HCT116 (cell line): ENCODE data around the gene ULBP1.
"Not testable (repeated sequence)": the region's sequence is repeated elsewhere in the genome, so short reads cannot be mapped to it uniquely, and the experiment has no call there.

Experiments used
- CTCF ChIP-seq, 3 experiments: fragments of 200-600 bp in 1 of 3; sonication (generic) in 1 of 3; IDR thresholded peaks in 2 of 3; conservative IDR thresholded peaks in 1 of 3; 2 replicates each; pipeline ENCODE4 v1.5.1; 2012 to 2017; ENCODE audit warnings: low read depth in 2 of 3, low read length in 2 of 3, antibody characterized with exemption in 1 of 3, borderline replicate concordance in 1 of 3, control low read depth in 1 of 3, mild to moderate bottlenecking in 1 of 3, mixed read lengths in 1 of 3, mixed run types in 1 of 3, moderate library complexity in 1 of 3; ENCODE audit not compliant: insufficient read depth in 1 of 3
- POLR2A ChIP-seq: IDR thresholded peaks from 2 replicates; pipeline ENCODE4 v1.7.0; 2011; ENCODE audit warnings: borderline replicate concordance; ENCODE audit not compliant: insufficient read depth, insufficient read length; ENCODE audit errors: extremely low read depth
- POLR2AphosphoS5 ChIP-seq: IDR thresholded peaks from 2 replicates; pipeline ENCODE4 v1.6.1; 2011; ENCODE audit warnings: mild to moderate bottlenecking, low read depth, low read length, moderate library complexity
- SRF ChIP-seq: IDR thresholded peaks from 2 replicates; pipeline ENCODE4 v1.6.1; 2012; ENCODE audit warnings: low read depth
- TF ChIP-seq, protein P1 (sequence below): IDR thresholded peaks from 2 replicates; pipeline ENCODE4 v1.6.1; 2012

- not testable (repeated sequence) for TF ChIP-seq CTCF (IDR thresholded peaks at IDR 0.05 in 2 of 3, conservative IDR thresholded peaks at IDR 0.05 in 1 of 3; ENCODE audit: borderline replicate concordance in 1 of 3, insufficient read depth in 1 of 3, low read depth in 2 of 3, low read length in 2 of 3); POLR2A; SRF; POLR2AphosphoS5
- TF ChIP-seq, protein P1, sequence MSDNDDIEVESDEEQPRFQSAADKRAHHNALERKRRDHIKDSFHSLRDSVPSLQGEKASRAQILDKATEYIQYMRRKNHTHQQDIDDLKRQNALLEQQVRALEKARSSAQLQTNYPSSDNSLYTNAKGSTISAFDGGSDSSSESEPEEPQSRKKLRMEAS = not testable (repeated sequence)
Observed at GRCh38 chr6:149919126-149919833, 44.5 kb upstream of the ULBP1 start.
